Nephron (organoid): ENCODE measurements around the gene GPR183.

Experiments
- H3K27ac Mint-ChIP-seq, 3 experiments: 2 replicates each; pipeline ENCODE4 v1.8.0; 2020; ENCODE audit warnings: mixed read lengths in 3 of 3, mild to moderate bottlenecking in 2 of 3, moderate library complexity in 1 of 3
- H3K27me3 Mint-ChIP-seq: 2 replicates; pipeline ENCODE4 v1.8.0; 2021; ENCODE audit warnings: low read depth, mild to moderate bottlenecking, moderate library complexity, mixed read lengths
- H3K36me3 Mint-ChIP-seq: 2 replicates; pipeline ENCODE4 v1.8.0; 2020; ENCODE audit warnings: low read depth, mixed read lengths
- H3K4me1 Mint-ChIP-seq: 2 replicates; pipeline ENCODE4 v1.8.0; 2020; ENCODE audit warnings: mixed read lengths
- H3K4me3 Mint-ChIP-seq, 3 experiments: 2 replicates each; pipeline ENCODE4 v1.8.0; 2020; ENCODE audit warnings: mild to moderate bottlenecking in 3 of 3, mixed read lengths in 3 of 3, moderate library complexity in 2 of 3
- H3K9me3 Mint-ChIP-seq: 2 replicates; pipeline ENCODE4 v1.8.0; 2020; ENCODE audit warnings: mixed read lengths
- CTCF ChIP-seq, 3 experiments: fragments of 200-600 bp; sonication (generic); IDR thresholded peaks; one replicate each; pipeline ENCODE4 v1.5.0; 2021; ENCODE audit warnings: antibody characterized with exemption in 3 of 3; ENCODE audit not compliant: unreplicated experiment in 3 of 3

The GPR183 gene

GRCh38 chr13:99353836-99354235, 46.6 kb upstream of the GPR183 start:
- Mint-ChIP-seq H3K27ac (no peak overlapping the region), H3K4me3 (no peak overlapping the region), H3K36me3 (peaks cover 63% of the 10 kb centered on the region), H3K4me1 (peaks cover 12% of the 10 kb centered on the region), H3K27me3 (peaks cover 4% of the 10 kb centered on the region), H3K9me3 (no peaks in the 10 kb centered on the region)
- no peak for TF ChIP-seq CTCF (IDR thresholded peaks at IDR 0.05; ENCODE audit: unreplicated experiment in 3 of 3)

- no peak for TF ChIP-seq CTCF (IDR thresholded peaks at IDR 0.05; ENCODE audit: unreplicated experiment in 3 of 3)
- H3K27ac Mint-ChIP-seq: no peak overlapping the region
- H3K9me3 Mint-ChIP-seq: no peaks in the 10 kb centered on the region
- peaks cover 12% of the 10 kb centered on the region for H3K4me1 Mint-ChIP-seq
- peaks cover 63% of the 10 kb centered on the region for H3K36me3 Mint-ChIP-seq
- no peak overlapping the region for H3K4me3 Mint-ChIP-seq
- peaks cover 4% of the 10 kb centered on the region for H3K27me3 Mint-ChIP-seq
Observed at GRCh38 chr13:99353246-99353600, 46.0 kb upstream of the GPR183 start.

- Mint-ChIP-seq H3K9me3 (no peaks in the 10 kb centered on the region), H3K36me3 (peaks cover 64% of the 10 kb centered on the region), H3K27me3 (peaks cover 4% of the 10 kb centered on the region), H3K27ac (no peak overlapping the region), H3K4me1 (peaks cover 18% of the 10 kb centered on the region), H3K4me3 (no peak overlapping the region)
- no peak for TF ChIP-seq CTCF (IDR thresholded peaks at IDR 0.05; ENCODE audit: unreplicated experiment in 3 of 3)
Observed at GRCh38 chr13:99352351-99353245, 45.4 kb upstream of the GPR183 start.

GRCh38 chr13:99351772-99352171, 44.6 kb upstream of the GPR183 start:
- no peaks in the 10 kb centered on the region for H3K9me3 Mint-ChIP-seq
- no peak overlapping the region for H3K4me3 Mint-ChIP-seq
- H3K27ac Mint-ChIP-seq: no peak overlapping the region
- peaks cover 4% of the 10 kb centered on the region for H3K27me3 Mint-ChIP-seq
- TF ChIP-seq CTCF (IDR thresholded peaks at IDR 0.05; ENCODE audit: unreplicated experiment in 3 of 3): no peak
- peaks cover 64% of the 10 kb centered on the region for H3K36me3 Mint-ChIP-seq
- H3K4me1 Mint-ChIP-seq: peaks cover 14% of the 10 kb centered on the region

GRCh38 chr13:99350191-99350590, 43.0 kb upstream of the GPR183 start:
- H3K9me3 Mint-ChIP-seq: no peaks in the 10 kb centered on the region
- no peak overlapping the region for H3K4me3 Mint-ChIP-seq
- H3K27me3 Mint-ChIP-seq: peaks cover 4% of the 10 kb centered on the region
- no peak overlapping the region for H3K27ac Mint-ChIP-seq
- H3K36me3 Mint-ChIP-seq: peaks cover 70% of the 10 kb centered on the region
- no peak for TF ChIP-seq CTCF (IDR thresholded peaks at IDR 0.05; ENCODE audit: unreplicated experiment in 3 of 3)
- peaks cover 5% of the 10 kb centered on the region for H3K4me1 Mint-ChIP-seq

GRCh38 chr13:99347911-99348451, 40.8 kb upstream of the GPR183 start:
- H3K27ac Mint-ChIP-seq: no peak overlapping the region
- no peak for TF ChIP-seq CTCF (IDR thresholded peaks at IDR 0.05; ENCODE audit: unreplicated experiment in 3 of 3)
- H3K27me3 Mint-ChIP-seq: no peaks in the 10 kb centered on the region
- H3K9me3 Mint-ChIP-seq: no peaks in the 10 kb centered on the region
- no peak overlapping the region for H3K4me3 Mint-ChIP-seq
- peaks cover 5% of the 10 kb centered on the region for H3K4me1 Mint-ChIP-seq
- peaks cover 68% of the 10 kb centered on the region for H3K36me3 Mint-ChIP-seq
